Kidney epithelial cell (primary cell): ENCODE data around the gene CAMTA1. TPM values are rescaled to one million over a fixed set of nuclear protein-coding genes. Genes with fewer than 3 reads are reported as not detected.

Experiments used
- DNase-seq: peaks from one replicate; pipeline ENCODE4 v3.0.0-alpha.2; 2010; ENCODE audit warnings: low read depth
- H3K27me3 ChIP-seq: 2 replicates; pipeline ENCODE4 v1.6.0; 2011; ENCODE audit warnings: low read length; ENCODE audit not compliant: control insufficient read depth, insufficient read depth
- H3K36me3 ChIP-seq: 2 replicates; pipeline ENCODE4 v1.5.1; 2011; ENCODE audit warnings: low read length; ENCODE audit not compliant: control insufficient read depth, insufficient read depth
- H3K4me3 ChIP-seq: 2 replicates; pipeline ENCODE4 v1.5.1; 2011; ENCODE audit warnings: low read depth, mild to moderate bottlenecking, control low read depth, low read length
- CTCF ChIP-seq: IDR thresholded peaks from 2 replicates; pipeline ENCODE4 v1.5.1; 2011; ENCODE audit warnings: mild to moderate bottlenecking, moderate library complexity, low read length, control low read depth, inconsistent platforms; ENCODE audit not compliant: insufficient read depth, poor library complexity, severe bottlenecking
- total RNA-seq: library from RNA; depleted of rRNA; stranded (reverse); fragments of >200 nt; gene quantifications from 2 replicates; pipeline ENCODE4 v1.2.3, GENCODE V29; 2015

The CAMTA1 gene
- total RNA-seq, 1 donor from 2014 or later, result 76.5 TPM

GRCh38 chr1:6969762-6970161 is 184.5 kb downstream of the CAMTA1 start:
- Histone ChIP-seq H3K4me3 (no peak overlapping the region), H3K27me3 (peaks cover 11% of the 10 kb centered on the region), H3K36me3 (no peaks in the 10 kb centered on the region)
- no peak for TF ChIP-seq CTCF
- DNase-seq, result no peak

GRCh38 chr1:6970221-6970620 is 185.0 kb downstream of the CAMTA1 start:
- no peak overlapping the region for H3K4me3 ChIP-seq
- DNase-seq, result no peak
- TF ChIP-seq CTCF, result no peak
- no peaks in the 10 kb centered on the region for H3K36me3 ChIP-seq
- H3K27me3 ChIP-seq, result peaks cover 10% of the 10 kb centered on the region

- no peak for DNase-seq
- H3K4me3 ChIP-seq, result no peak overlapping the region
- no peaks in the 10 kb centered on the region for H3K36me3 ChIP-seq
- TF ChIP-seq CTCF, result no peak
- H3K27me3 ChIP-seq, result peaks cover 10% of the 10 kb centered on the region
These were observed 185.8 kb downstream of the CAMTA1 start for GRCh38 chr1:6971048-6971447.

GRCh38 chr1:6971699-6972098 is 186.4 kb downstream of the CAMTA1 start:
- Histone ChIP-seq H3K4me3 (no peak overlapping the region), H3K27me3 (peaks cover 10% of the 10 kb centered on the region), H3K36me3 (no peaks in the 10 kb centered on the region)
- no peak for TF ChIP-seq CTCF
- DNase-seq, result no peak

- Histone ChIP-seq H3K27me3 (peaks cover 10% of the 10 kb centered on the region), H3K36me3 (no peaks in the 10 kb centered on the region), H3K4me3 (no peak overlapping the region)
- TF ChIP-seq CTCF, result no peak
- DNase-seq, result no peak
These were observed 187.1 kb downstream of the CAMTA1 start for GRCh38 chr1:6972399-6972798.

GRCh38 chr1:6975331-6976043 is 190.2 kb downstream of the CAMTA1 start:
- H3K27me3 ChIP-seq, result peaks cover 10% of the 10 kb centered on the region
- TF ChIP-seq CTCF, result no peak
- DNase-seq, result no peak
- H3K4me3 ChIP-seq, result no peak overlapping the region
- no peaks in the 10 kb centered on the region for H3K36me3 ChIP-seq
